Measurements from ENCODE around the gene TGFBR2. TPM values are rescaled to one million over a fixed set of nuclear protein-coding genes. Genes with fewer than 3 reads are reported as not detected.
A peak's percentile ranks its signal among the peaks of the same experiment; 100 is the strongest.

Gene TGFBR2
- total RNA-seq, 1 experiment from 2014 or later = 22.5 TPM

GRCh38 chr3:30631243-30631904, 25.0 kb downstream of the TGFBR2 start:
- H3K4me2 ChIP-seq (ENCODE audit: low read length) = peak overlapping the region; percentile 68
- no peaks in the 10 kb centered on the region for H4K20me1 ChIP-seq (ENCODE audit: insufficient read depth)
- ChIA-PET POLR2A (interaction anchor here (0.7 to 0.8 kb wide), 2 partner anchors 14 to 573 kb away, joined by 3 read pairs; no protein-coding TSS in a partner anchor), RAD21 (ENCODE audit: low non-redundant PET in 1 of 2, low total read pairs in 2 of 2, uncharacterized antibody in 2 of 2, unreplicated experiment in 2 of 2) (interaction anchor here in 1 of 2 experiments (0.7 kb wide), 1 partner anchor 25 kb away, joined by 4 read pairs; the partner anchor contains the start of gene TGFBR2), CTCF (interaction anchor here (1.4 kb wide), 1 partner anchor 62 kb away, joined by 3 read pairs; no protein-coding TSS in a partner anchor)
- H3K79me2 ChIP-seq (ENCODE audit: insufficient read depth, low read length) = peaks cover 100% of the 10 kb centered on the region
- H3K36me3 ChIP-seq (ENCODE audit: control insufficient read depth in 1 of 2, insufficient read depth in 2 of 2, low read length in 2 of 2) = peaks cover 0 to 5% of the 10 kb centered on the region in 2 experiments; a peak in 2 of 4 replicates
- ATAC-seq = peak; percentile 78
- 0 out of 4 replicates have a peak overlapping the region, but pooled peaks of 1 of the 2 experiments have one; percentile 2 for H3K4me3 ChIP-seq (replicated peaks in 1 of 2; ENCODE audit: low read depth in 1 of 2, low read length in 2 of 2)
- no TSS peak for BruUV-seq (replicated peaks)
- intact Hi-C loops (cut with micrococcal nuclease) = no loop called here
- H3K9me3 ChIP-seq (ENCODE audit: control insufficient read depth in 1 of 2, insufficient read depth in 1 of 2, low read depth in 1 of 2, low read length in 2 of 2) = no peaks in the 10 kb centered on the region
- H3K9ac ChIP-seq (ENCODE audit: low read length) = 0 out of 2 replicates have a peak overlapping the region, but pooled peaks have one; percentile 2
- H3K9me2 ChIP-seq (ENCODE audit: insufficient read depth) = no peaks in the 10 kb centered on the region
- TF ChIP-seq POLR2A (IDR thresholded peaks at IDR 0.05; ENCODE audit: borderline replicate concordance, extremely low read depth, insufficient read depth, insufficient read length) (no peak), MAX (IDR thresholded peaks at IDR 0.05) (peak; percentile 65), SIN3A (IDR thresholded peaks at IDR 0.05; ENCODE audit: low read depth) (0 out of 2 replicates have a peak, but pooled peaks have one; percentile 36), EGR1 (IDR thresholded peaks at IDR 0.05; ENCODE audit: low read depth) (no peak), ZFX (IDR thresholded peaks at IDR 0.05) (no peak), POLR2AphosphoS5 (IDR thresholded peaks at IDR 0.05; ENCODE audit: low read depth, low read length) (0 out of 2 replicates have a peak, but pooled peaks have one; percentile 23), JUND (IDR thresholded peaks at IDR 0.05) (peak; percentile 79), CEBPB (IDR thresholded peaks at IDR 0.05; ENCODE audit: low read depth) (peak; percentile 91), FOSL1 (IDR thresholded peaks at IDR 0.05; ENCODE audit: low read depth) (peak; percentile 57), CBX3 (IDR thresholded peaks at IDR 0.05; ENCODE audit: low read depth) (peak; percentile 84), TCF7L2 (IDR thresholded peaks at IDR 0.05; ENCODE audit: borderline replicate concordance, extremely low read depth, insufficient read depth, insufficient read length) (peak; percentile 90), SP1 (IDR thresholded peaks at IDR 0.05; ENCODE audit: low read depth) (peak; percentile 82), REST (IDR thresholded peaks at IDR 0.05; ENCODE audit: low read depth) (no peak)
- TF ChIP-seq, protein P1, sequence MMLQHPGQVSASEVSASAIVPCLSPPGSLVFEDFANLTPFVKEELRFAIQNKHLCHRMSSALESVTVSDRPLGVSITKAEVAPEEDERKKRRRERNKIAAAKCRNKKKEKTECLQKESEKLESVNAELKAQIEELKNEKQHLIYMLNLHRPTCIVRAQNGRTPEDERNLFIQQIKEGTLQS (IDR thresholded peaks at IDR 0.05) = peak; percentile 8; the same call in 1 of the 2 replicates
- H3K4me1 ChIP-seq (ENCODE audit: control insufficient read depth in 1 of 2, insufficient read depth in 2 of 2, low read length in 2 of 2) = peaks cover 71 to 83% of the 10 kb centered on the region in 2 experiments
- no peak overlapping the region for H2AFZ ChIP-seq (ENCODE audit: low read depth, low read length, poor library complexity, severe bottlenecking)
- DNase-seq (ENCODE audit: low read depth, low spot score) = peak; percentile 81
- H3K27ac ChIP-seq (ENCODE audit: low read depth, low read length) = peak overlapping the region; percentile 60
- no peaks in the 10 kb centered on the region for H3K27me3 ChIP-seq (ENCODE audit: insufficient read depth, low read length)
